Erythroblast (primary cell): Measurements from ENCODE around the gene CSNK2A3.

ENCODE experiments used
- GATA1 ChIP-seq: IDR thresholded peaks from 2 replicates; pipeline ENCODE4 v1.6.1; 2011; ENCODE audit warnings: low read depth, mild to moderate bottlenecking, control low read depth, low read length, moderate library complexity
- POLR2A ChIP-seq: IDR thresholded peaks from 2 replicates; pipeline ENCODE4 v1.6.1; 2011; ENCODE audit warnings: mild to moderate bottlenecking, low read length

- TF ChIP-seq POLR2A (no peak), GATA1 (no peak)
Observed at GRCh38 chr11:11366793-11367192, 13.7 kb upstream of the CSNK2A3 start.
